ENCODE data around the gene GJC2. TPM values are rescaled to one million over a fixed set of nuclear protein-coding genes. Genes with fewer than 3 reads are reported as not detected.

GJC2 gene
- total RNA-seq, 3 donors from 2014 or later: 0.49 to 0.79 (median 0.53) TPM

DNA sequence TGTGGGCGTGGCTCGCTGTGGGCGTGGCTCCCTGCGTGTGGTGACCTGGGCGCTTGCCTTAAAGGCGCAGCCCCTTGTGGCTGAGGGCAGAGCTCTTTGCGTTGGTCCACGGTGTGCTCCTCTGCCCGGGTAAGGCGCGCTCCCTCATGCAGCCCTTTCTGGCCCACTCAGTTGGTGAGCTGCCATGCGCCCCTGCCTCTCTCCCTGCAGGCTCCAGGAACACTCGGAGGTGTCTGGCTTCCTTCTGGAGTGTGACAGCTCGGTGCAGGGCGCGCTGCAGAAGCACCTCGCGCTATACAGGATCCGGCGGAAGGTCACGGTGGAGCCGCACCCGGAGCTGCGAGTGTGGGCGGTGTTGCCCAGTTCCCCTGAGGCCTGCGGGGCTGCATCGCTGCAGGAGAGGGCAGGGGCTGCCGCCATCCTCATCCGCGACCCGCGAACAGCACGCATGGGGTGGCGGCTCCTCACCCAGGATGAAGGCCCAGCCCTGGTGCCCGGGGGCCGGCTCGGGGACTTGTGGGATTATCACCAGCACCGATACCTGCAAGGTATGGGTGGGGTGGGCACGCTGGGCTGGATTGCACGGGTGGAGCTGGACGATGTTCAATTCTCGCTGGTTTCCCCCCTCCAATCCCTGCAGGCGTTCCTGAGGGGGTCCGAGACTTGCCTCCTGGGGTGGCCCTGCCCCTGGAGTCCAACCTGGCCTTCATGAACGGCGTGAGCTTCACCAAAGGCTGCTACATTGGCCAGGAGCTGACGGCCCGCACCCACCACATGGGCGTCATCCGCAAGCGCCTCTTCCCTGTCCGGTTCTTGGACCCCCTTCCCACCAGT lies 25.0 kb downstream of the GJC2 start:
- Mint-ChIP-seq H3K27me3 (ENCODE audit: low read depth) (no peaks in the 10 kb centered on the region), H3K9me3 (no peaks in the 10 kb centered on the region), H3K36me3 (ENCODE audit: insufficient read depth) (peaks cover 5% of the 10 kb centered on the region), H3K4me1 (ENCODE audit: low read depth) (peaks cover 8% of the 10 kb centered on the region), H3K4me3 (no peak overlapping the region)
- DNase-seq: no peak
- peak; percentile 35 to 51 for ATAC-seq

DNA sequence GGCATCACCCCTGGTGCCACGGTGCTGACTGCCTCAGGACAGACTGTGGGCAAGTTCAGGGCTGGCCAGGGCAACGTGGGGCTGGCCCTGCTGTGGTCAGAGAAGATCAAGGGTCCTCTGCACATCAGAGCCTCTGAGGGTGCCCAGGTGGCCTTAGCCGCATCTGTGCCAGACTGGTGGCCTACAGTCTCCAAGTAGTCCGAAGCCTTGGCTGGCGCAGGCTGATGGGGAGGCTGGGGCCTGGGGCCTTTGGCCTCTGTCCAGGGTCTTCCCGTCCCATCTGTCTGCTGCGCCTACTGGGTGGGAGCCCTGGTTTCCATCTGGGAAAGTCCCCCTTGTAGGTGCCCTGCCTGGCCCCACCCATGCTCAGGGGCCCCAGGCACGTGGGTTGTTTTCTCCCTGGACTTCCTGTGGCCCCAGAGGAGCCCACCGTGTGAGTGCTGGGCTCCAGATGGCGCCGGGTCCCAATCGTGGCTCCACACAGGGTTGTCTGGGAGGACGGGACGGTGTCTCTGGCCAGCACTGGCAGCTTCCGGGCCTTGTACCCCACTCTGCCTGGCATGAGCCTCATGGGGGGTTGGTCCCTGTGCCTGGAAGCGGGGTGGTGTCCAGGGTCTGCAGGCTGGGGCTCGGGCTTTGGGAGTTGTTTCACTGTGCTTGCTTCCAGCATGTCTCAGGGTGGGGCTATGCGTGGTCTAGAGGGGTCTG lies 25.7 kb downstream of the GJC2 start:
- ATAC-seq: no peak
- no peak overlapping the region for H3K4me3 Mint-ChIP-seq
- no peak for DNase-seq
- H3K27me3 Mint-ChIP-seq (ENCODE audit: low read depth): no peaks in the 10 kb centered on the region
- peaks cover 5% of the 10 kb centered on the region for H3K36me3 Mint-ChIP-seq (ENCODE audit: insufficient read depth)
- H3K9me3 Mint-ChIP-seq: no peaks in the 10 kb centered on the region
- peaks cover 7% of the 10 kb centered on the region for H3K4me1 Mint-ChIP-seq (ENCODE audit: low read depth)

GRCh38 chr1:228176024-228176395 lies 26.3 kb downstream of the GJC2 start:
- no peaks in the 10 kb centered on the region for H3K27me3 Mint-ChIP-seq (ENCODE audit: low read depth)

DNA sequence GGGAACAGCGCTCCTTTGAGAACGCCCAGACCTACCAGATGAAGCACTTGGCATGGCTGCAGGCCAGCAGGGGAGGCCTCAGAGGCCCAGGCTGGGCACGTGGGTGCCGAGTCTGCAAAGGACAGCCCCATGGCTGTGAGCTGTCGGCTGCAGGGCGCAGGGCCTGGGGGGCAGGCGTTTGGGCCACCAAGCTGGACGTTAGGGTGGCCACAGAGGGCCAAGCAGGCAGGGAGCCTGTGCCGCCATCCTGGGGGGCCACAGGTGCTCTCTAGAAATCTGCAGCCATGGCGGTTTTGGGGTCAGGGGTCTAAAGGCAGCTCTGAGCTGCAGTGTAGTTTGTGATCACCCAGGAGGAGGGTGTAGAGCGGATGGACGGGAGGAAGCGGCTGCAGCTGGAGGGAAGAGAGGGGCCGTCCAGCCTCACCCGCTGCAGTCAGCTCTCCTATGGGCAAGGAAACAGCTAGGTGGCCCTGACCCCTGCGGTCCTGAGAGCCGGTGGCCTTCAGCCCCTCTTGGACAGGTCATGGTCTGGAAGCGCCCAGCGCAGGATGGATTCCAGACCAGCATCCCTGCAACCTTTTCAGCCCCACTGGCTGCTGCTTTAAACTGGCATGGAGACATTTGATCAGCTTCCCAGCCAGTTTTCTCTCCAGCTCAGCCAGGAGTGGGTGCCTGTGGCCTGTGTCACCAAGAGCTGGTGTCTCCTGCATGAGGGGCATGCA lies 26.9 kb downstream of the GJC2 start:
- H3K4me1 Mint-ChIP-seq (ENCODE audit: low read depth): peaks cover 5% of the 10 kb centered on the region
- ATAC-seq (no peak), DNase-seq (no peak)
- H3K4me3 Mint-ChIP-seq: no peak overlapping the region
- H3K36me3 Mint-ChIP-seq (ENCODE audit: insufficient read depth): peaks cover 5% of the 10 kb centered on the region
- no peaks in the 10 kb centered on the region for H3K9me3 Mint-ChIP-seq
- no peaks in the 10 kb centered on the region for H3K27me3 Mint-ChIP-seq (ENCODE audit: low read depth)

More at GRCh38 chr1:228176024-228176395, 26.3 kb downstream of the GJC2 start:
- ATAC-seq (no peak), DNase-seq (no peak)
- H3K9me3 Mint-ChIP-seq: no peaks in the 10 kb centered on the region
- H3K4me1 Mint-ChIP-seq (ENCODE audit: low read depth): peaks cover 5% of the 10 kb centered on the region
- no peak overlapping the region for H3K4me3 Mint-ChIP-seq
- peaks cover 5% of the 10 kb centered on the region for H3K36me3 Mint-ChIP-seq (ENCODE audit: insufficient read depth)

GRCh38 chr1:228177183-228177475 lies 27.4 kb downstream of the GJC2 start:
- Mint-ChIP-seq H3K4me3 (no peak overlapping the region), H3K9me3 (no peaks in the 10 kb centered on the region), H3K27me3 (ENCODE audit: low read depth) (no peaks in the 10 kb centered on the region), H3K4me1 (ENCODE audit: low read depth) (peaks cover 3% of the 10 kb centered on the region), H3K36me3 (ENCODE audit: insufficient read depth) (peaks cover 5% of the 10 kb centered on the region)
- DNase-seq (no peak), ATAC-seq (no peak)

- ATAC-seq (no peak), DNase-seq (no peak)
- H3K27me3 Mint-ChIP-seq (ENCODE audit: low read depth): no peaks in the 10 kb centered on the region
- peaks cover 5% of the 10 kb centered on the region for H3K36me3 Mint-ChIP-seq (ENCODE audit: insufficient read depth)
- H3K9me3 Mint-ChIP-seq: no peaks in the 10 kb centered on the region
- no peaks in the 10 kb centered on the region for H3K4me1 Mint-ChIP-seq (ENCODE audit: low read depth)
- H3K4me3 Mint-ChIP-seq: no peak overlapping the region
Observed at GRCh38 chr1:228177721-228178710, 28.3 kb downstream of the GJC2 start.

GRCh38 chr1:228178737-228179684 lies 29.3 kb downstream of the GJC2 start:
- Mint-ChIP-seq H3K27me3 (ENCODE audit: low read depth) (no peaks in the 10 kb centered on the region), H3K4me1 (ENCODE audit: low read depth) (no peaks in the 10 kb centered on the region), H3K4me3 (no peak overlapping the region), H3K9me3 (no peaks in the 10 kb centered on the region), H3K36me3 (ENCODE audit: insufficient read depth) (peaks cover 5% of the 10 kb centered on the region)
- DNase-seq (no peak), ATAC-seq (no peak)

- Mint-ChIP-seq H3K36me3 (ENCODE audit: insufficient read depth) (peaks cover 5% of the 10 kb centered on the region), H3K27me3 (ENCODE audit: low read depth) (no peaks in the 10 kb centered on the region), H3K4me3 (no peak overlapping the region), H3K9me3 (no peaks in the 10 kb centered on the region), H3K4me1 (ENCODE audit: low read depth) (peaks cover 3% of the 10 kb centered on the region)
- peak in 1 of 2 donors; percentile 23 for ATAC-seq
- DNase-seq: no peak
Observed at GRCh38 chr1:228180271-228180958, 30.7 kb downstream of the GJC2 start.

GRCh38 chr1:228180959-228181644 lies 31.4 kb downstream of the GJC2 start:
- H3K9me3 Mint-ChIP-seq: no peaks in the 10 kb centered on the region
- H3K4me3 Mint-ChIP-seq: no peak overlapping the region
- H3K36me3 Mint-ChIP-seq (ENCODE audit: insufficient read depth): peaks cover 5% of the 10 kb centered on the region
- DNase-seq: no peak
- ATAC-seq: no peak
- peaks cover 10% of the 10 kb centered on the region for H3K4me1 Mint-ChIP-seq (ENCODE audit: low read depth)
- H3K27me3 Mint-ChIP-seq (ENCODE audit: low read depth): no peaks in the 10 kb centered on the region

GRCh38 chr1:228181645-228182034 lies 31.9 kb downstream of the GJC2 start:
- Mint-ChIP-seq H3K36me3 (ENCODE audit: insufficient read depth) (peaks cover 5% of the 10 kb centered on the region), H3K9me3 (no peaks in the 10 kb centered on the region), H3K27me3 (ENCODE audit: low read depth) (no peaks in the 10 kb centered on the region), H3K4me1 (ENCODE audit: low read depth) (peaks cover 11% of the 10 kb centered on the region), H3K4me3 (no peak overlapping the region)
- no peak for DNase-seq
- no peak for ATAC-seq

- H3K9me3 Mint-ChIP-seq: no peaks in the 10 kb centered on the region
- DNase-seq (no peak), ATAC-seq (no peak)
- H3K36me3 Mint-ChIP-seq (ENCODE audit: insufficient read depth): peaks cover 5% of the 10 kb centered on the region
- no peaks in the 10 kb centered on the region for H3K27me3 Mint-ChIP-seq (ENCODE audit: low read depth)
- no peak overlapping the region for H3K4me3 Mint-ChIP-seq
- peaks cover 12% of the 10 kb centered on the region for H3K4me1 Mint-ChIP-seq (ENCODE audit: low read depth)
Observed at GRCh38 chr1:228182296-228183030, 32.7 kb downstream of the GJC2 start.

GRCh38 chr1:228184152-228184551 lies 34.4 kb downstream of the GJC2 start:
- ATAC-seq (no peak), DNase-seq (no peak)
- peaks cover 17% of the 10 kb centered on the region for H3K4me1 Mint-ChIP-seq (ENCODE audit: low read depth)

More at GRCh38 chr1:228184152-228184551, 34.4 kb downstream of the GJC2 start:
- Mint-ChIP-seq H3K27me3 (ENCODE audit: low read depth) (no peaks in the 10 kb centered on the region), H3K9me3 (no peaks in the 10 kb centered on the region), H3K4me3 (no peak overlapping the region), H3K36me3 (ENCODE audit: insufficient read depth) (no peaks in the 10 kb centered on the region)

Measured in activated T-cell treated with anti-CD3 and anti-CD28 coated beads, Interleukin-2, amount 50 U/mL, for 4 hours (primary cell).